Esophagus squamous epithelium (tissue), 4 donors: ENCODE results near the gene ZFP92.

ENCODE experiments used
- POLR2A ChIP-seq, 4 donors: fragments of 450-650 bp; IDR thresholded peaks; one replicate each; pipeline ENCODE4 v1.6.1; 2017; ENCODE audit warnings: antibody characterized with exemption in 4 of 4, mild to moderate bottlenecking in 4 of 4, moderate library complexity in 3 of 4
- TF ChIP-seq, protein P1 (sequence below), 6 experiments: fragments of 450-650 bp in 4 of 6; fragments of 200-600 bp in 2 of 6; sonication (generic) in 2 of 6; IDR thresholded peaks; one replicate each; pipeline ENCODE4 v1.5.1; 2016 to 2019; ENCODE audit warnings: antibody characterized with exemption in 6 of 6, mild to moderate bottlenecking in 4 of 6, moderate library complexity in 4 of 6

DNA sequence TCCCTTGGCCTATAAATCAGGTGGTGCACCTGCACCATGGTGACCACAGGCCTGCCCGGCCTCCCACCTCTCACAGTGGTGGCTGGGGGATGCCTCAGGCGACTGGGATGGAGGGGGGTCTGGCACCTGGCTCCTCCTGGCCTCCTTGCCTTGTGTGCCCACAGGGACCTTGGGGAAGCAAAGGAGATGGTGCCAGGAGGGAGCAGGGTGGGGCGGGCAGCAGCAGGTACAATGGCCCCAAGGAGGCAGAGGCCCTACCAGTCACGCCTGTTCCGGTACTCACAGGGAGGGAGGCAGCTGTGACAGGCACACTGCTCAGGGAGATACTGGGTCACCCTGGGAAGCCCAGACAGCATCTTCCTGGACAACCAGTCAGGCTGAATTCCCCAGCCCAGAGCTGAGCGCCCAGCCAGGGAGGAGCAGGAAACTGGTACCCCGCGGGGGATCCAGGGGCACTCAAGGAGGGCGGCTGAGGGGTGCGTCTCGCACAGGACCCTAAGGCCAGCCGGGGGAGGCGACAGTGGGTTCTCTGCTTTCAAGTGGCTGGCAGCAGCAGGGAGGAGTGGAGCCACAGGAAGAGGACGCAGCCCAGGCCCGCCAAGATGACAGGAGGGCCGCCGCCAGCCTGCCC, 35.8 kb downstream of the ZFP92 start:
- TF ChIP-seq, protein P1, sequence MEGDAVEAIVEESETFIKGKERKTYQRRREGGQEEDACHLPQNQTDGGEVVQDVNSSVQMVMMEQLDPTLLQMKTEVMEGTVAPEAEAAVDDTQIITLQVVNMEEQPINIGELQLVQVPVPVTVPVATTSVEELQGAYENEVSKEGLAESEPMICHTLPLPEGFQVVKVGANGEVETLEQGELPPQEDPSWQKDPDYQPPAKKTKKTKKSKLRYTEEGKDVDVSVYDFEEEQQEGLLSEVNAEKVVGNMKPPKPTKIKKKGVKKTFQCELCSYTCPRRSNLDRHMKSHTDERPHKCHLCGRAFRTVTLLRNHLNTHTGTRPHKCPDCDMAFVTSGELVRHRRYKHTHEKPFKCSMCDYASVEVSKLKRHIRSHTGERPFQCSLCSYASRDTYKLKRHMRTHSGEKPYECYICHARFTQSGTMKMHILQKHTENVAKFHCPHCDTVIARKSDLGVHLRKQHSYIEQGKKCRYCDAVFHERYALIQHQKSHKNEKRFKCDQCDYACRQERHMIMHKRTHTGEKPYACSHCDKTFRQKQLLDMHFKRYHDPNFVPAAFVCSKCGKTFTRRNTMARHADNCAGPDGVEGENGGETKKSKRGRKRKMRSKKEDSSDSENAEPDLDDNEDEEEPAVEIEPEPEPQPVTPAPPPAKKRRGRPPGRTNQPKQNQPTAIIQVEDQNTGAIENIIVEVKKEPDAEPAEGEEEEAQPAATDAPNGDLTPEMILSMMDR (IDR thresholded peaks at IDR 0.05): no peak
- TF ChIP-seq POLR2A (IDR thresholded peaks at IDR 0.05): no peak
